ENCODE measurements around the gene WWP2. TPM values are rescaled to one million over a fixed set of nuclear protein-coding genes. Genes with fewer than 3 reads are reported as not detected.

The WWP2 gene
- total RNA-seq, 1 experiment from 2014 or later: 22.8 TPM

DNA sequence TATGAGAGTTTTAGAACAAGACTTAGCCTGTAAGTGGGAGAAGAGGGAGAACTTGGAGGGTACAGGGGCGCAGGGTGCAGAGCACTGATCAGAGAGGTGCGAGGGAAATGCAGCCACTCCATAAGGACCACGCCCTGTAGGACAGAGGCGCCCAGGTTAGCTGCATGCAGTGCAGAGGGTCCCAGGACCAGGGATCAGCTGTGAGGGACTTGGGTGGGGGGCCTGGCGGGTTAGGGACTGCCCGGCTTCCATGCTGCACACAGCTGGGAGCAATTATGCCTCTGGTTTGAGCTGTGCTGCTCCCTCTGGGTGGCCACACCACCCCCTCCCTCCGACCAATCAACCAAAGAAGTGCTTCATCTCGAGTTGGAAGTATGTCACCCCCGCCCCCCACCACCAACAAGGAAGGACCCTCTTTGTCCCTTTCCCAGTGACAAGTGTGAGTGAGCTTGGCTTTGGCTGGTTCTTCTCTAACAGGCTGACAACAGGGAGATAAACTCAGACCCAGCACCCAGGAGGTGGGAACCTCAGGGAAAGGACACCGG, 166.8 kb downstream of the WWP2 start:
- Histone ChIP-seq H3K9me3 (ENCODE audit: control insufficient read depth, insufficient read depth, low read depth, low read length) (no peaks in the 10 kb centered on the region), H3K27ac (ENCODE audit: low read length) (no peak overlapping the region), H3K36me3 (ENCODE audit: control insufficient read depth, insufficient read depth, low read length) (no peaks in the 10 kb centered on the region), H3K4me3 (ENCODE audit: low read depth in 2 of 2, low read length in 2 of 2) (no peak overlapping the region), H3K27me3 (ENCODE audit: control insufficient read depth, insufficient read depth, low read length) (no peaks in the 10 kb centered on the region), H3K4me1 (ENCODE audit: control insufficient read depth, insufficient read depth, low read length) (no peaks in the 10 kb centered on the region)
- in situ Hi-C loops (cut with HindIII; ENCODE audit: low pct_unique_long_range_greater_than_20kb, low sequenced_read_pairs): no loop called here
- POLR2A ChIA-PET: no interaction called here
- BruUV-seq (replicated peaks): no TSS peak
- TF ChIP-seq TCF7L2 (IDR thresholded peaks at IDR 0.05; ENCODE audit: low read depth, low read length): no peak
- TF ChIP-seq, protein P1, sequence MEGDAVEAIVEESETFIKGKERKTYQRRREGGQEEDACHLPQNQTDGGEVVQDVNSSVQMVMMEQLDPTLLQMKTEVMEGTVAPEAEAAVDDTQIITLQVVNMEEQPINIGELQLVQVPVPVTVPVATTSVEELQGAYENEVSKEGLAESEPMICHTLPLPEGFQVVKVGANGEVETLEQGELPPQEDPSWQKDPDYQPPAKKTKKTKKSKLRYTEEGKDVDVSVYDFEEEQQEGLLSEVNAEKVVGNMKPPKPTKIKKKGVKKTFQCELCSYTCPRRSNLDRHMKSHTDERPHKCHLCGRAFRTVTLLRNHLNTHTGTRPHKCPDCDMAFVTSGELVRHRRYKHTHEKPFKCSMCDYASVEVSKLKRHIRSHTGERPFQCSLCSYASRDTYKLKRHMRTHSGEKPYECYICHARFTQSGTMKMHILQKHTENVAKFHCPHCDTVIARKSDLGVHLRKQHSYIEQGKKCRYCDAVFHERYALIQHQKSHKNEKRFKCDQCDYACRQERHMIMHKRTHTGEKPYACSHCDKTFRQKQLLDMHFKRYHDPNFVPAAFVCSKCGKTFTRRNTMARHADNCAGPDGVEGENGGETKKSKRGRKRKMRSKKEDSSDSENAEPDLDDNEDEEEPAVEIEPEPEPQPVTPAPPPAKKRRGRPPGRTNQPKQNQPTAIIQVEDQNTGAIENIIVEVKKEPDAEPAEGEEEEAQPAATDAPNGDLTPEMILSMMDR (IDR thresholded peaks at IDR 0.05): no peak
- no peak for TF ChIP-seq SIN3A (IDR thresholded peaks at IDR 0.05; ENCODE audit: borderline replicate concordance, insufficient read depth, low read depth, low read length)
- TF ChIP-seq, protein P2, sequence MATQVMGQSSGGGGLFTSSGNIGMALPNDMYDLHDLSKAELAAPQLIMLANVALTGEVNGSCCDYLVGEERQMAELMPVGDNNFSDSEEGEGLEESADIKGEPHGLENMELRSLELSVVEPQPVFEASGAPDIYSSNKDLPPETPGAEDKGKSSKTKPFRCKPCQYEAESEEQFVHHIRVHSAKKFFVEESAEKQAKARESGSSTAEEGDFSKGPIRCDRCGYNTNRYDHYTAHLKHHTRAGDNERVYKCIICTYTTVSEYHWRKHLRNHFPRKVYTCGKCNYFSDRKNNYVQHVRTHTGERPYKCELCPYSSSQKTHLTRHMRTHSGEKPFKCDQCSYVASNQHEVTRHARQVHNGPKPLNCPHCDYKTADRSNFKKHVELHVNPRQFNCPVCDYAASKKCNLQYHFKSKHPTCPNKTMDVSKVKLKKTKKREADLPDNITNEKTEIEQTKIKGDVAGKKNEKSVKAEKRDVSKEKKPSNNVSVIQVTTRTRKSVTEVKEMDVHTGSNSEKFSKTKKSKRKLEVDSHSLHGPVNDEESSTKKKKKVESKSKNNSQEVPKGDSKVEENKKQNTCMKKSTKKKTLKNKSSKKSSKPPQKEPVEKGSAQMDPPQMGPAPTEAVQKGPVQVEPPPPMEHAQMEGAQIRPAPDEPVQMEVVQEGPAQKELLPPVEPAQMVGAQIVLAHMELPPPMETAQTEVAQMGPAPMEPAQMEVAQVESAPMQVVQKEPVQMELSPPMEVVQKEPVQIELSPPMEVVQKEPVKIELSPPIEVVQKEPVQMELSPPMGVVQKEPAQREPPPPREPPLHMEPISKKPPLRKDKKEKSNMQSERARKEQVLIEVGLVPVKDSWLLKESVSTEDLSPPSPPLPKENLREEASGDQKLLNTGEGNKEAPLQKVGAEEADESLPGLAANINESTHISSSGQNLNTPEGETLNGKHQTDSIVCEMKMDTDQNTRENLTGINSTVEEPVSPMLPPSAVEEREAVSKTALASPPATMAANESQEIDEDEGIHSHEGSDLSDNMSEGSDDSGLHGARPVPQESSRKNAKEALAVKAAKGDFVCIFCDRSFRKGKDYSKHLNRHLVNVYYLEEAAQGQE (IDR thresholded peaks at IDR 0.05; ENCODE audit: insufficient read depth in 1 of 2, low read depth in 2 of 2, low read length in 1 of 2): no peak
- TF ChIP-seq POLR2AphosphoS5 (IDR thresholded peaks at IDR 0.05; ENCODE audit: low read depth, low read length): no peak
- no peak for DNase-seq (ENCODE audit: low read depth, low spot score)
- CTCF ChIA-PET: interaction anchor here (0.7 kb wide), 1 partner anchor 116 kb away, joined by 4 read pairs; no protein-coding TSS in a partner anchor
- no peak for ATAC-seq
- intact Hi-C loops (cut with micrococcal nuclease; ENCODE audit: unreplicated experiment): loop anchor here (5.0 kb wide), 1 partner anchor 132 kb away; no protein-coding TSS in a partner anchor

DNA sequence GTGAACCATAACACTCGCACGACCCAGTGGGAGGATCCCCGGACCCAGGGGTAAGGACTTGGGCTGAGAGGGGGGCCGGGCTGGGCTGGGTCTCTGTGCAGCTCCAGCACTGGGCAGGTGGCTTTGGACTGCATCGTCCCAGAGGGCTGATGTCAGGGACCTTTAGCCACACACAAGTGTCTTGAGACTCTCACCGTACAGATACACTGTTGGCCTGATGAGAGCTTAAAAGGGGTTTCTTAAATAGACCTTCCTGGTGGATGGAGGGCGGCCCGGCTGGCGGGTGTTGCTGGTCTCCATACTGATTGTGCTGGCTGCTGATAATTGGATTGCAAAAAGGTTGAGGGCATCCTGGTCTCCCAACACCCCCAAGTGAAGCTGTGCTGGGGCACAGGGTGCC, 167.3 kb downstream of the WWP2 start:
- no peaks in the 10 kb centered on the region for H3K36me3 ChIP-seq (ENCODE audit: control insufficient read depth, insufficient read depth, low read length)
- TF ChIP-seq, protein P1 (IDR thresholded peaks at IDR 0.05): no peak
- TF ChIP-seq TCF7L2 (IDR thresholded peaks at IDR 0.05; ENCODE audit: low read depth, low read length): no peak
- TF ChIP-seq, protein P2 (IDR thresholded peaks at IDR 0.05; ENCODE audit: insufficient read depth in 1 of 2, low read depth in 2 of 2, low read length in 1 of 2): no peak
- no peak for TF ChIP-seq SIN3A (IDR thresholded peaks at IDR 0.05; ENCODE audit: borderline replicate concordance, insufficient read depth, low read depth, low read length)
- TF ChIP-seq POLR2AphosphoS5 (IDR thresholded peaks at IDR 0.05; ENCODE audit: low read depth, low read length): no peak

More for the DNA sequence above, 167.3 kb downstream of the WWP2 start:
- intact Hi-C loops (cut with micrococcal nuclease; ENCODE audit: unreplicated experiment): loop anchor here (5.0 kb wide), 1 partner anchor 132 kb away; no protein-coding TSS in a partner anchor
- ChIA-PET POLR2A (no interaction called here), CTCF (interaction anchor here (0.7 to 1.5 kb wide), 2 partner anchors 117 to 133 kb away, joined by 4 to 6 read pairs; no protein-coding TSS in a partner anchor)
- Histone ChIP-seq H3K9me3 (ENCODE audit: control insufficient read depth, insufficient read depth, low read depth, low read length) (no peaks in the 10 kb centered on the region), H3K27ac (ENCODE audit: low read length) (no peak overlapping the region), H3K4me1 (ENCODE audit: control insufficient read depth, insufficient read depth, low read length) (no peaks in the 10 kb centered on the region), H3K27me3 (ENCODE audit: control insufficient read depth, insufficient read depth, low read length) (no peaks in the 10 kb centered on the region), H3K4me3 (ENCODE audit: low read depth in 2 of 2, low read length in 2 of 2) (no peak overlapping the region)
- BruUV-seq (replicated peaks): no TSS peak
- in situ Hi-C loops (cut with HindIII; ENCODE audit: low pct_unique_long_range_greater_than_20kb, low sequenced_read_pairs): no loop called here
- ATAC-seq (no peak), DNase-seq (ENCODE audit: low read depth, low spot score) (no peak)
